ENCODE results near the gene COG6. TPM values are rescaled to one million over a fixed set of nuclear protein-coding genes. Genes with fewer than 3 reads are reported as not detected.

The COG6 gene
- total and polyA plus RNA-seq, 2 of the 13 experiments (the other 11 are each of a cell fraction or from before 2014, with no cell fraction given): 23.5 to 26.1 TPM

DNA sequence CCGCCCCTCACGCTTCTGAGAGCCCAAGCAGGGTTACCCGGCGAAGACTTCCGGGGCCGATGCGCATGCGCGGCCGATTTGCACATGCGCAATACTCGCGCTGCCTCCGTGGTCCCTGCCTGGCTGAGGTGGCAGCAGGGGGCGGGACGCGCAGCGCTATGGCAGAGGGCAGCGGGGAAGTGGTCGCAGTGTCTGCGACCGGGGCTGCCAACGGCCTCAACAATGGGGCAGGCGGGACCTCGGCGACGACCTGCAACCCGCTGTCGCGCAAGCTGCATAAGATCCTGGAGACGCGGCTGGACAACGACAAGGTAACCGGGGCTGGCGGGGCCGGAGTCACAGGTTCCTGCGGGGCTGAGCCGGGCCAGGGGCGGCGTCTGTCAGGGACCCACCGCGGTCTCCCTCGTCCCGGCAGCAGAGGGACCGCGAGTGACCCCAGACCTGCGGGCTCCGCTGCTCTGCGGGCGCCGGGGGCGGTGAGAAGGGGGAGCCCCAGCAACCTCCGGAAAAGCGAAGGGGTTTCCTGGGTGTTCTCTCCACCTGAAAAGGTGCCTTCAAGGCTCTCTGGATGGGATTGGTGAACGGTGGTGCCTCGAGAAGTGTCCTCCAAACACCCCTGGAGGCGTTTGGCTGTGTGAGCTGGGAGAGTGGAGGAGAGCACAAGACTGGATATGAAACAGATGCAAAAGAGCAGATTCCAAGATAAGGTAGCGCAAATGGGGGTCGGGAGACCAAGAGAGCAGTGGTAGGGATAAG is at the start of gene COG6 (continued):
- no peak for TF ChIP-seq KIAA2018 (CRISPR knock-in tag; IDR thresholded peaks at IDR 0.05; ENCODE audit: borderline replicate concordance)
- TF ChIP-seq ZEB1 (IDR thresholded peaks at IDR 0.05; ENCODE audit: insufficient replicate concordance, low read depth): no peak
- peak; percentile 68; the same call in 1 of the 2 replicates for TF ChIP-seq SIN3A (IDR thresholded peaks at IDR 0.05; ENCODE audit: borderline replicate concordance, low read depth, low read length)
- peak; percentile 90 for TF ChIP-seq POLR2AphosphoS5 (IDR thresholded peaks at IDR 0.05; ENCODE audit: low read depth, low read length)
- no peak for TF ChIP-seq PRPF4 (IDR thresholded peaks at IDR 0.05; ENCODE audit: low read depth, low read length, poor library complexity, severe bottlenecking)
- peak; percentile 68 for TF ChIP-seq ZNF883 (CRISPR knock-in tag; IDR thresholded peaks at IDR 0.05; ENCODE audit: not compliant biosample characterization)
- TF ChIP-seq ZNF577 (CRISPR knock-in tag; IDR thresholded peaks at IDR 0.05; ENCODE audit: borderline replicate concordance, low read depth): no peak
- peak; percentile 54 for TF ChIP-seq MXD3 (CRISPR knock-in tag; IDR thresholded peaks at IDR 0.05)
- TF ChIP-seq ZNF496 (CRISPR knock-in tag; IDR thresholded peaks at IDR 0.05; ENCODE audit: insufficient replicate concordance): no peak
- no peak; the same call in 1 of the 2 replicates for TF ChIP-seq ZBTB20 (CRISPR knock-in tag; IDR thresholded peaks at IDR 0.05; ENCODE audit: borderline replicate concordance, low read depth)
- TF ChIP-seq ZNF772 (CRISPR knock-in tag; IDR thresholded peaks at IDR 0.05): 0 out of 2 replicates have a peak, but pooled peaks have one; percentile 50
- peak; percentile 90 for TF ChIP-seq KMT2B (CRISPR knock-in tag; IDR thresholded peaks at IDR 0.05)
- TF ChIP-seq ZNF558 (CRISPR knock-in tag; IDR thresholded peaks at IDR 0.05; ENCODE audit: borderline replicate concordance): 0 out of 2 replicates have a peak, but pooled peaks have one; percentile 62
- no peak for TF ChIP-seq PRMT3 (CRISPR knock-in tag; IDR thresholded peaks at IDR 0.05; ENCODE audit: borderline replicate concordance, low read depth)
- TF ChIP-seq WIZ (CRISPR knock-in tag; IDR thresholded peaks at IDR 0.05): no peak

All from HepG2 (cell line).